DND-41 (cell line): ENCODE results near the gene SMC3.

Source experiments
- CTCF ChIP-seq: IDR thresholded peaks from 2 replicates; pipeline ENCODE4 v1.5.1; 2012; ENCODE audit warnings: borderline replicate concordance, low read length, moderate library complexity, mild to moderate bottlenecking; ENCODE audit not compliant: poor library complexity, severe bottlenecking; ENCODE audit errors: extremely low read depth
- EZH2 ChIP-seq: IDR thresholded peaks from 3 replicates; pipeline ENCODE4 v1.6.1; 2012; ENCODE audit warnings: borderline replicate concordance, low read depth, mild to moderate bottlenecking, moderate library complexity, low read length, inconsistent platforms; ENCODE audit not compliant: severe bottlenecking

GRCh38 chr10:110634527-110635209 lies 67.2 kb downstream of the SMC3 start:
- TF ChIP-seq CTCF, result no peak
- TF ChIP-seq EZH2, result no peak
